HepG2 (cell line): Measurements from ENCODE around the gene MCF2L. TPM values are rescaled to one million over a fixed set of nuclear protein-coding genes. Genes with fewer than 3 reads are reported as not detected.

ENCODE experiments used
- ARID4A ChIP-seq: sonication (generic); formaldehyde crosslinking; IDR thresholded peaks from 2 replicates; pipeline ENCODE4 v1.5.0; 2020; ENCODE audit warnings: mild to moderate bottlenecking, missing genetic modification reagents, borderline replicate concordance
- ASH2L ChIP-seq: fragments of 300-600, 200-600 bp; sonication (generic); IDR thresholded peaks from 2 replicates; pipeline ENCODE4 v1.7.0; 2017; ENCODE audit warnings: low read depth, mild to moderate bottlenecking, moderate library complexity, mixed read lengths, low read length; ENCODE audit not compliant: insufficient read length
- CREB1 ChIP-seq, 2 experiments: fragments of 450-650 bp in 1 of 2; IDR thresholded peaks; 2 replicates each; pipeline ENCODE4 v1.6.1; 2016 to 2017; ENCODE audit warnings: control low read depth in 1 of 2, mild to moderate bottlenecking in 1 of 2, missing compliant biosample characterization in 1 of 2, missing genetic modification characterization in 1 of 2
- EEA1 ChIP-seq: sonication (generic); formaldehyde crosslinking; IDR thresholded peaks from 2 replicates; pipeline ENCODE4 v1.5.1; 2020; ENCODE audit warnings: mild to moderate bottlenecking, missing genetic modification reagents, borderline replicate concordance
- FOXP1 ChIP-seq, 2 experiments: fragments of 450-650 bp in 1 of 2; IDR thresholded peaks; 2 replicates each; pipeline ENCODE4 v1.6.1; 2017 to 2018; ENCODE audit warnings: antibody characterized with exemption in 1 of 2
- HIC2 ChIP-seq: sonication (generic); formaldehyde crosslinking; IDR thresholded peaks from 2 replicates; pipeline ENCODE4 v1.9.0; 2022; ENCODE audit warnings: low read depth, missing genetic modification reagents
- HMGXB4 ChIP-seq, 2 experiments: sonication (generic) in 1 of 2; formaldehyde crosslinking in 1 of 2; IDR thresholded peaks; 2 replicates each; pipeline versions ENCODE4 v1.4.0 to v1.6.1; 2018 to 2020; ENCODE audit warnings: missing genetic modification reagents in 2 of 2, borderline replicate concordance in 1 of 2, low read depth in 1 of 2, mild to moderate bottlenecking in 1 of 2, missing biosample characterization in 1 of 2
- RARA ChIP-seq: IDR thresholded peaks from 2 replicates; pipeline ENCODE4 v1.6.1; 2016; ENCODE audit warnings: missing genetic modification reagents, missing compliant biosample characterization
- THYN1 ChIP-seq: sonication (generic); formaldehyde crosslinking; IDR thresholded peaks from 2 replicates; pipeline ENCODE4 v1.8.1; 2023; ENCODE audit warnings: low read depth, mild to moderate bottlenecking, moderate library complexity, missing genetic modification reagents, borderline replicate concordance
- ZBTB25 ChIP-seq: IDR thresholded peaks from 2 replicates; pipeline ENCODE4 v1.6.1; 2018; ENCODE audit warnings: missing genetic modification reagents
- ZBTB33 ChIP-seq: sonication (generic); formaldehyde crosslinking; IDR thresholded peaks from 2 replicates; pipeline ENCODE4 v1.4.0; 2020; ENCODE audit warnings: missing genetic modification reagents
- ZBTB7B ChIP-seq: sonication (generic); formaldehyde crosslinking; IDR thresholded peaks from 2 replicates; pipeline ENCODE4 v1.4.0; 2020; ENCODE audit warnings: missing genetic modification reagents
- ZNF207 ChIP-seq: fragments of 450-650 bp; IDR thresholded peaks from 2 replicates; pipeline ENCODE4 v1.6.1; 2016; ENCODE audit warnings: antibody characterized with exemption, borderline replicate concordance
- polyA plus RNA-seq, 8 experiments: library from polyadenylated mRNA; depleted of rRNA in 3 of 8; stranded (reverse) in 7 of 8; unstranded in 1 of 8; fragments of >200 nt; fragmentation: Illumina TruSeq in 4 of 8; extraction: Trizol in 4 of 8; gene quantifications; 2 replicates each; pipeline versions ENCODE4 v1.2.1 to v1.2.3, GENCODE V29; 2011 to 2016; ENCODE audit warnings: low read depth in 4 of 8, missing spikeins in 1 of 8, mixed read lengths in 1 of 8; ENCODE audit not compliant: insufficient read depth in 1 of 8
- total RNA-seq, 5 experiments: library from RNA; depleted of rRNA; stranded (reverse); fragments of >200 nt; fragmentation: Illumina TruSeq; extraction: Trizol; gene quantifications; 2 replicates each; pipeline ENCODE4 v1.2.3, GENCODE V29; 2016; ENCODE audit warnings: low read depth in 1 of 5

MCF2L gene
- total and polyA plus RNA-seq, 2 of the 13 experiments (the other 11 are each of a cell fraction or from before 2014, with no cell fraction given) = 19.4 to 28.4 TPM

- TF ChIP-seq HMGXB4 (CRISPR knock-in tag; IDR thresholded peaks at IDR 0.05; ENCODE audit: borderline replicate concordance in 1 of 2, low read depth in 1 of 2) (peak in 1 of 2 experiments; percentile 28; a peak in 1 of 4 replicates), ZBTB33 (peak; percentile 52), RARA (CRISPR knock-in tag) (peak; percentile 83), HIC2 (CRISPR knock-in tag) (peak; percentile 47; the same call in 1 of the 2 replicates), THYN1 (CRISPR knock-in tag) (no peak), ZBTB7B (CRISPR knock-in tag) (peak; percentile 50; the same call in 1 of the 2 replicates), ARID4A (CRISPR knock-in tag) (peak; percentile 40; the same call in 1 of the 2 replicates), ASH2L (peak; percentile 67), EEA1 (CRISPR knock-in tag) (no peak), FOXP1 (IDR thresholded peaks at IDR 0.05) (no peak), FOXP1 (CRISPR knock-in tag; IDR thresholded peaks at IDR 0.05) (peak; percentile 52; the same call in 1 of the 2 replicates), CREB1 (IDR thresholded peaks at IDR 0.05) (peak; percentile 94), CREB1 (CRISPR knock-in tag; IDR thresholded peaks at IDR 0.05) (no peak; the same call in 1 of the 2 replicates), ZNF207 (no peak), ZBTB25 (CRISPR knock-in tag) (0 out of 2 replicates have a peak, but pooled peaks have one; percentile 41)
These were observed 40.9 kb downstream of the MCF2L start (continued) for GRCh38 chr13:113009743-113010509.
